ENCODE results near the gene ZNF595.
"Not testable (repeated sequence)": the region's sequence is repeated elsewhere in the genome, so short reads cannot be mapped to it uniquely, and the experiment has no call there.

Gene ZNF595

GRCh38 chr4:51655-52277 is 1.4 kb upstream of the ZNF595 start:
- H3K27me3 ChIP-seq (replicated peaks; ENCODE audit: insufficient read depth, low read length); H3K4me1 ChIP-seq (ENCODE audit: low read length); H3K79me2 ChIP-seq (ENCODE audit: low read length); H3F3A ChIP-seq (ENCODE audit: insufficient read depth, low read length); DNase-seq; H3K9me2 ChIP-seq (replicated peaks; ENCODE audit: insufficient read depth, low read length); H3K9ac ChIP-seq (ENCODE audit: low read length); H2AFZ ChIP-seq (ENCODE audit: low read length); H3K4me2 ChIP-seq (ENCODE audit: low read depth, low read length); H3K9me3 ChIP-seq (replicated peaks; ENCODE audit: insufficient read depth, low read length); H3K4me3 ChIP-seq (ENCODE audit: low read length); H4K20me1 ChIP-seq (ENCODE audit: insufficient read depth, low read length); H3K36me3 ChIP-seq (replicated peaks; ENCODE audit: insufficient read depth, low read length): not testable (repeated sequence)
- H3K27ac ChIP-seq (ENCODE audit: low read length): peak overlapping the region; percentile 37; the same call in 1 of the 2 replicates

GRCh38 chr4:53521-53920 is 400 bp downstream of the ZNF595 start:
- H3K4me1 ChIP-seq (ENCODE audit: low read length); H3K9me2 ChIP-seq (replicated peaks; ENCODE audit: insufficient read depth, low read length); H3K27ac ChIP-seq (ENCODE audit: low read length); H3K9ac ChIP-seq (ENCODE audit: low read length); H4K20me1 ChIP-seq (ENCODE audit: insufficient read depth, low read length); H3F3A ChIP-seq (ENCODE audit: insufficient read depth, low read length); H3K4me3 ChIP-seq (ENCODE audit: low read length); H2AFZ ChIP-seq (ENCODE audit: low read length); H3K27me3 ChIP-seq (replicated peaks; ENCODE audit: insufficient read depth, low read length); H3K36me3 ChIP-seq (replicated peaks; ENCODE audit: insufficient read depth, low read length); DNase-seq; H3K4me2 ChIP-seq (ENCODE audit: low read depth, low read length); H3K79me2 ChIP-seq (ENCODE audit: low read length); H3K9me3 ChIP-seq (replicated peaks; ENCODE audit: insufficient read depth, low read length): not testable (repeated sequence)

- not testable (repeated sequence) for H3K36me3 ChIP-seq (replicated peaks; ENCODE audit: insufficient read depth, low read length); H4K20me1 ChIP-seq (ENCODE audit: insufficient read depth, low read length); H3F3A ChIP-seq (ENCODE audit: insufficient read depth, low read length); DNase-seq; H3K9me2 ChIP-seq (replicated peaks; ENCODE audit: insufficient read depth, low read length); H3K27ac ChIP-seq (ENCODE audit: low read length); H3K79me2 ChIP-seq (ENCODE audit: low read length); H2AFZ ChIP-seq (ENCODE audit: low read length); H3K4me1 ChIP-seq (ENCODE audit: low read length); H3K9ac ChIP-seq (ENCODE audit: low read length); H3K27me3 ChIP-seq (replicated peaks; ENCODE audit: insufficient read depth, low read length); H3K4me2 ChIP-seq (ENCODE audit: low read depth, low read length); H3K9me3 ChIP-seq (replicated peaks; ENCODE audit: insufficient read depth, low read length); H3K4me3 ChIP-seq (ENCODE audit: low read length)
Measured at GRCh38 chr4:64733-65132, 11.6 kb downstream of the ZNF595 start.

- no peaks in the 10 kb centered on the region for H3K9me3 ChIP-seq (replicated peaks; ENCODE audit: insufficient read depth, low read length)
Measured at GRCh38 chr4:71830-72229, 18.7 kb downstream of the ZNF595 start.

GRCh38 chr4:85951-86350 is 32.8 kb downstream of the ZNF595 start:
- H3K27ac ChIP-seq (ENCODE audit: low read length): no peak overlapping the region
- H3F3A ChIP-seq (ENCODE audit: insufficient read depth, low read length): no peaks in the 10 kb centered on the region
- no peaks in the 10 kb centered on the region for H3K79me2 ChIP-seq (ENCODE audit: low read length)
- no peaks in the 10 kb centered on the region for H3K9me3 ChIP-seq (replicated peaks; ENCODE audit: insufficient read depth, low read length)
- H3K4me3 ChIP-seq (ENCODE audit: low read length): no peak overlapping the region
- H3K9ac ChIP-seq (ENCODE audit: low read length): no peak overlapping the region
- H3K4me1 ChIP-seq (ENCODE audit: low read length): no peaks in the 10 kb centered on the region
- no peak overlapping the region for H2AFZ ChIP-seq (ENCODE audit: low read length)
- H3K27me3 ChIP-seq (replicated peaks; ENCODE audit: insufficient read depth, low read length): no peaks in the 10 kb centered on the region
- TF ChIP-seq CTCF (IDR thresholded peaks at IDR 0.05; ENCODE audit: low read length) (no peak), EZH2 (optimal IDR thresholded peaks at IDR 0.05; ENCODE audit: low read depth, low read length) (no peak), EZH2phosphoT487 (IDR thresholded peaks at IDR 0.05; ENCODE audit: low read length) (no peak)
- no peaks in the 10 kb centered on the region for H4K20me1 ChIP-seq (ENCODE audit: insufficient read depth, low read length)
- no peak overlapping the region for H3K4me2 ChIP-seq (ENCODE audit: low read depth, low read length)
- no peak for DNase-seq
- no peaks in the 10 kb centered on the region for H3K9me2 ChIP-seq (replicated peaks; ENCODE audit: insufficient read depth, low read length)
- no peaks in the 10 kb centered on the region for H3K36me3 ChIP-seq (replicated peaks; ENCODE audit: insufficient read depth, low read length)

More at GRCh38 chr4:71830-72229, 18.7 kb downstream of the ZNF595 start:
- no peaks in the 10 kb centered on the region for H3K79me2 ChIP-seq (ENCODE audit: low read length)
- no peak for TF ChIP-seq EZH2phosphoT487 (IDR thresholded peaks at IDR 0.05; ENCODE audit: low read length)
- no peak overlapping the region for H3K4me2 ChIP-seq (ENCODE audit: low read depth, low read length)
- no peak overlapping the region for H3K4me3 ChIP-seq (ENCODE audit: low read length)
- H3F3A ChIP-seq (ENCODE audit: insufficient read depth, low read length): no peaks in the 10 kb centered on the region
- no peaks in the 10 kb centered on the region for H3K27me3 ChIP-seq (replicated peaks; ENCODE audit: insufficient read depth, low read length)
- no peaks in the 10 kb centered on the region for H4K20me1 ChIP-seq (ENCODE audit: insufficient read depth, low read length)
- no peaks in the 10 kb centered on the region for H3K9me2 ChIP-seq (replicated peaks; ENCODE audit: insufficient read depth, low read length)
- H3K9ac ChIP-seq (ENCODE audit: low read length): no peak overlapping the region
- no peak for DNase-seq
- H3K4me1 ChIP-seq (ENCODE audit: low read length): no peaks in the 10 kb centered on the region
- no peak overlapping the region for H3K27ac ChIP-seq (ENCODE audit: low read length)
- no peaks in the 10 kb centered on the region for H3K36me3 ChIP-seq (replicated peaks; ENCODE audit: insufficient read depth, low read length)
- no peak overlapping the region for H2AFZ ChIP-seq (ENCODE audit: low read length)

GRCh38 chr4:86559-87324 is 33.6 kb downstream of the ZNF595 start:
- H3K79me2 ChIP-seq (ENCODE audit: low read length); H3K9ac ChIP-seq (ENCODE audit: low read length); H2AFZ ChIP-seq (ENCODE audit: low read length); DNase-seq; H4K20me1 ChIP-seq (ENCODE audit: insufficient read depth, low read length); H3K36me3 ChIP-seq (replicated peaks; ENCODE audit: insufficient read depth, low read length); H3K27ac ChIP-seq (ENCODE audit: low read length); H3K4me3 ChIP-seq (ENCODE audit: low read length); H3K27me3 ChIP-seq (replicated peaks; ENCODE audit: insufficient read depth, low read length); H3K4me2 ChIP-seq (ENCODE audit: low read depth, low read length); H3K4me1 ChIP-seq (ENCODE audit: low read length); H3F3A ChIP-seq (ENCODE audit: insufficient read depth, low read length); H3K9me3 ChIP-seq (replicated peaks; ENCODE audit: insufficient read depth, low read length); H3K9me2 ChIP-seq (replicated peaks; ENCODE audit: insufficient read depth, low read length): not testable (repeated sequence)
